Measurements from ENCODE around the gene ABCC8.

Gene ABCC8

DNA sequence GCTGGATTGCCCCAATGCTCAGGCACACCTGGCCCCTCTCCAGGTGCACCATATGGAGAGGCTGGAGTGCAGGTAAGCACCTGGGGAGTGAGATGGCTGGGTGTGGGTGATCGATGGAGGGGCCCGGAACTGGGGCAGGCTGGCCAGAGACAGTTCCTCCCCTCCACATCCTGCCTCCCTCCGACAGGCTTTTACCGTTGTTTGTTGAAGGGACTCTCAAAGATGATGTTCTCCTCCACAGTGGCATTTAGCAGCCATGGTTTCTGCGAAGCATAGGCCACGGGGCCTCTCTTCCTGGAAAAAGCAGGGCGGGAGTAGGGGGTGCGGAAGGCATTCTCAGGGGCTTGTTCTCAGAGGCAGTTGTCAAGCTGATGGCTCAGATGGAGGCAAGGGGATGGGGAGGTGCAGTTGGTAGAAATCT, 62.3 kb downstream of the ABCC8 start:
- Histone ChIP-seq H3K9ac (ENCODE audit: low read length) (no peak overlapping the region), H3K4me1 (ENCODE audit: control insufficient read depth, insufficient read depth, low read length) (no peaks in the 10 kb centered on the region), H3K27me3 (ENCODE audit: control insufficient read depth, insufficient read depth, low read length) (peaks cover 1% of the 10 kb centered on the region), H3K4me3 (ENCODE audit: low read length) (no peak overlapping the region), H3K36me3 (ENCODE audit: control insufficient read depth, insufficient read depth, low read length) (no peaks in the 10 kb centered on the region), H3K27ac (ENCODE audit: low read depth, low read length) (no peak overlapping the region)

GRCh38 chr11:17413414-17414316, 63.0 kb downstream of the ABCC8 start:
- H3K27ac ChIP-seq (ENCODE audit: low read depth, low read length) = no peak overlapping the region
- H3K9ac ChIP-seq (ENCODE audit: low read length) = no peak overlapping the region
- H3K27me3 ChIP-seq (ENCODE audit: control insufficient read depth, insufficient read depth, low read length) = peaks cover 1% of the 10 kb centered on the region
- no peak overlapping the region for H3K4me3 ChIP-seq (ENCODE audit: low read length)
- H3K36me3 ChIP-seq (ENCODE audit: control insufficient read depth, insufficient read depth, low read length) = no peaks in the 10 kb centered on the region
- no peaks in the 10 kb centered on the region for H3K4me1 ChIP-seq (ENCODE audit: control insufficient read depth, insufficient read depth, low read length)

GRCh38 chr11:17412488-17413180, 64.0 kb downstream of the ABCC8 start:
- Histone ChIP-seq H3K27me3 (ENCODE audit: control insufficient read depth, insufficient read depth, low read length) (peaks cover 1% of the 10 kb centered on the region), H3K27ac (ENCODE audit: low read depth, low read length) (no peak overlapping the region), H3K4me3 (ENCODE audit: low read length) (no peak overlapping the region), H3K9ac (ENCODE audit: low read length) (no peak overlapping the region), H3K36me3 (ENCODE audit: control insufficient read depth, insufficient read depth, low read length) (no peaks in the 10 kb centered on the region), H3K4me1 (ENCODE audit: control insufficient read depth, insufficient read depth, low read length) (no peaks in the 10 kb centered on the region)

DNA sequence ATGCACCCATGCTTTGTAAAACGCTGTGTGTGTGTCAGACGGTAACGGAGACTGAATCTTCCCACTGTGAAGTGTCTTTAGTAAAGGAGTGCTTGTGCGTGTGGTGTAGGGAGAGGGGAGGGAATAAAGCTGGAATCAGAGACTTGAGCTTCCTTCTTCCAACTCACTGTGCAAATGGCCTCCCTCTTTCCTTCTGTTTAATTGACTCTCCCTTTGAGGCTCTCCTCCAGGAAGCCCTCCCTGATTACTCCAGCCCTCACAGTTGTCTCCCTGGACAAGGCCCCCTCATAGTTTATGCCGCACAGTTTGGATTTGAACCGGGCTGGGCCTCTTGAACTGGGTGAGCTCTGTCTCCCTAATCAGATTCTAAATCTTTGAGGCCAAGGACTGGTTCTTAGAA, 65.2 kb downstream of the ABCC8 start:
- H3K4me3 ChIP-seq (ENCODE audit: low read length) = no peak overlapping the region
- H3K27ac ChIP-seq (ENCODE audit: low read depth, low read length) = no peak overlapping the region
- H3K4me1 ChIP-seq (ENCODE audit: control insufficient read depth, insufficient read depth, low read length) = no peaks in the 10 kb centered on the region
- no peaks in the 10 kb centered on the region for H3K36me3 ChIP-seq (ENCODE audit: control insufficient read depth, insufficient read depth, low read length)
- peaks cover 1% of the 10 kb centered on the region for H3K27me3 ChIP-seq (ENCODE audit: control insufficient read depth, insufficient read depth, low read length)
- H3K9ac ChIP-seq (ENCODE audit: low read length) = no peak overlapping the region

DNA sequence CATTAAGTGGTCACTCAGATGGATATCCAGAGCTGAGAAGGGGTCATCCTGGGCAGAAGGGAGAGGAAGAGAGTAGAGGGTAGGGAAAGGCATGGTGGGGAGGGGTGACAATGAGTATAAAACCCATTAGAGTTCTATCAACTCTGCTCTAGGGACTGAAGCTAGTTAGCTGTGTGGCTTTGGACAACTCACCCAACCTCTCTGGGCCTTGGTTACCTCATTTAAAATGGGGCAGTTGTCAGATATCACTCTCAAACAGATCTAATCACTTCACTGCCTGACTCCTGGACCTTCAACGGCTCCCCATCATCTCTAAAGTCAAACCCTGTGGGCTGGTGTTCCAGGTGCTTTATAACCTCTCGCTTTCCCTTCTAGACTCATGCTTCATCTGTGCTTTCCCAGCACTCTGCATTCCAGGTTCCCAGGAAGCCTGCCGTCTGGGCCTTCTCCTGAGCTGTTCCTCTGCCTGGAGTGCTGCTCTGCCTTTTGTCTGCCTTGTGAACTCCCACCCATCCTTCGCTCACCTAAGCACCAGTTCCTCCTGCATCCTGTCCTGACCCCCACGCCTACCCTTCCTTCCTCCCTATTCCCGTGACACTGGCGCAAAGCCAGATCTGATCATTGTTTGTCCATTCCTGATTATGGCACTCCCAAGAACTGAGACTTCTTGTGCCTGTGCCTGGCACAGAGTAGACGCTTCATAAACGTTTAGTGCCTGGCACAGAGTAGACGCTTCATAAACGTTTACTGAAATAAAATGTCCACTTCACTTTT, 65.9 kb downstream of the ABCC8 start:
- Histone ChIP-seq H3K36me3 (ENCODE audit: control insufficient read depth, insufficient read depth, low read length) (no peaks in the 10 kb centered on the region), H3K4me1 (ENCODE audit: control insufficient read depth, insufficient read depth, low read length) (no peaks in the 10 kb centered on the region), H3K9ac (ENCODE audit: low read length) (no peak overlapping the region), H3K27ac (ENCODE audit: low read depth, low read length) (no peak overlapping the region), H3K4me3 (ENCODE audit: low read length) (no peak overlapping the region), H3K27me3 (ENCODE audit: control insufficient read depth, insufficient read depth, low read length) (peaks cover 1% of the 10 kb centered on the region)

- Histone ChIP-seq H3K36me3 (ENCODE audit: control insufficient read depth, insufficient read depth, low read length) (no peaks in the 10 kb centered on the region), H3K27me3 (ENCODE audit: control insufficient read depth, insufficient read depth, low read length) (no peaks in the 10 kb centered on the region), H3K4me1 (ENCODE audit: control insufficient read depth, insufficient read depth, low read length) (no peaks in the 10 kb centered on the region), H3K27ac (ENCODE audit: low read depth, low read length) (no peak overlapping the region), H3K4me3 (ENCODE audit: low read length) (no peak overlapping the region), H3K9ac (ENCODE audit: low read length) (no peak overlapping the region)
Measured at GRCh38 chr11:17408641-17409040, 68.0 kb downstream of the ABCC8 start.

- no peaks in the 10 kb centered on the region for H3K4me1 ChIP-seq (ENCODE audit: control insufficient read depth, insufficient read depth, low read length)
- no peak overlapping the region for H3K4me3 ChIP-seq (ENCODE audit: low read length)
- no peak overlapping the region for H3K9ac ChIP-seq (ENCODE audit: low read length)
- H3K27ac ChIP-seq (ENCODE audit: low read depth, low read length) = no peak overlapping the region
- no peaks in the 10 kb centered on the region for H3K27me3 ChIP-seq (ENCODE audit: control insufficient read depth, insufficient read depth, low read length)
- no peaks in the 10 kb centered on the region for H3K36me3 ChIP-seq (ENCODE audit: control insufficient read depth, insufficient read depth, low read length)
Measured at GRCh38 chr11:17408026-17408425, 68.6 kb downstream of the ABCC8 start.

DNA sequence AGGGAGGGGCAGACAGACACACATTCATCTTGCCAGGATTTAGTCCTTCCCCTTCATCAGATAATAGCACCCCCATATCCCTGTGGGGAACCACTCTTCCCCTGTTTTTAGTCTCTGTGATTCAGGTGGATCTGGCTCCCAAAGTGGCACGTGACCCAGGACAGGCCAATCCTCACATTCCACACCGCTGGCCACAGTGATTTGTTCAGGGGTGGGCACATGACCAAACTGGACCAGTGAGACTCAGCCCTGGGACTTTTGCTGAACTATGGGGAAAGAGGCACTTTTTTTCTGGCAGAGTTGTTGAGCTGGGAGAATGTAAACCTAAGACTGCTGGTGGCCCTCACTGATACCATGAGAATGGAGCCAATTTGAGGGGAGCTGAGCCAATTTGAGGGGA, 69.1 kb downstream of the ABCC8 start:
- Histone ChIP-seq H3K4me3 (ENCODE audit: low read length) (no peak overlapping the region), H3K4me1 (ENCODE audit: control insufficient read depth, insufficient read depth, low read length) (no peaks in the 10 kb centered on the region), H3K27me3 (ENCODE audit: control insufficient read depth, insufficient read depth, low read length) (no peaks in the 10 kb centered on the region), H3K36me3 (ENCODE audit: control insufficient read depth, insufficient read depth, low read length) (no peaks in the 10 kb centered on the region), H3K27ac (ENCODE audit: low read depth, low read length) (no peak overlapping the region), H3K9ac (ENCODE audit: low read length) (no peak overlapping the region)

- no peak overlapping the region for H3K27ac ChIP-seq (ENCODE audit: low read depth, low read length)
- H3K4me1 ChIP-seq (ENCODE audit: control insufficient read depth, insufficient read depth, low read length) = no peaks in the 10 kb centered on the region
- no peaks in the 10 kb centered on the region for H3K27me3 ChIP-seq (ENCODE audit: control insufficient read depth, insufficient read depth, low read length)
- H3K36me3 ChIP-seq (ENCODE audit: control insufficient read depth, insufficient read depth, low read length) = no peaks in the 10 kb centered on the region
- H3K4me3 ChIP-seq (ENCODE audit: low read length) = no peak overlapping the region
- no peak overlapping the region for H3K9ac ChIP-seq (ENCODE audit: low read length)
Measured at GRCh38 chr11:17406818-17407149, 69.9 kb downstream of the ABCC8 start.

- no peaks in the 10 kb centered on the region for H3K27me3 ChIP-seq (ENCODE audit: control insufficient read depth, insufficient read depth, low read length)
- no peak overlapping the region for H3K9ac ChIP-seq (ENCODE audit: low read length)
- H3K27ac ChIP-seq (ENCODE audit: low read depth, low read length) = no peak overlapping the region
- H3K4me1 ChIP-seq (ENCODE audit: control insufficient read depth, insufficient read depth, low read length) = no peaks in the 10 kb centered on the region
- no peaks in the 10 kb centered on the region for H3K36me3 ChIP-seq (ENCODE audit: control insufficient read depth, insufficient read depth, low read length)
- H3K4me3 ChIP-seq (ENCODE audit: low read length) = no peak overlapping the region
Measured at GRCh38 chr11:17406082-17406817, 70.4 kb downstream of the ABCC8 start.

DNA sequence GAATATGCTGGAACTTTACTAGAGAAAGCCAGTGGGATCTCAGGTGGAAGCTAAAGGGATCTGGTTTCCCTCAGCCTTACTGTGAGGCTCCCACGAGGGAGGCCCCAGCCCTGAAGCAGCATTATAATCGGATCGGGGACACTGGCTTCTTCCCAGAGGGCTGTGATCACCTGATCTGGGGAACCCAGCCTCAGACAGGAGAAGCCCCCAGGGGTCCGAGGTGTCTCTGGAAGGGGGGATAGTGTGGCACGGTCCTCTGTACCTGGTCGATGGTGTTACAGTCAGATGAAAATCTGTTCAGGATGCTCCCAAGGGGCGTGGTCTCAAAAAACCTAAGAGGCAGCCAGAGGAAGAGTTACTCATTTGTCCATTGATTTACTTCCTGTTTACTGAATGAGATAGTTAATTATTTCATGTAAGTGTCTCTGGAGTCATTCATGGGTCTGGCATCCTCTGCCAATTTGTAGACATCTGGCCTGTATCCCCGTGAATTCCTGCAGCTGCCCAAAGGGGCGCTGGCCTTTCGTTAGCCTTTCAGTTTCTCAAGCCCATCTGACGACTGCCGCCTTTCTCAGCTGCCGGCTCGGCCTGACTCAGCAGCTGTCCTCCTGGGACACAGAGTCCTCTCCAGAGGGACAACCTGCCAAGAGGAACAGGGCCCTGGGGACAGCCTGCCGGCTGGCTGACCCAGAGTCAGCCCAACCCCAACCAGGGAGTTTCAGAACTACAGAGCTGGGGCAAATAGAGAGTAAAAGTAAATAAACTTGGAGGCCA, 71.2 kb downstream of the ABCC8 start:
- Histone ChIP-seq H3K27ac (ENCODE audit: low read depth, low read length) (no peak overlapping the region), H3K4me1 (ENCODE audit: control insufficient read depth, insufficient read depth, low read length) (no peaks in the 10 kb centered on the region), H3K9ac (ENCODE audit: low read length) (no peak overlapping the region), H3K27me3 (ENCODE audit: control insufficient read depth, insufficient read depth, low read length) (no peaks in the 10 kb centered on the region), H3K36me3 (ENCODE audit: control insufficient read depth, insufficient read depth, low read length) (no peaks in the 10 kb centered on the region), H3K4me3 (ENCODE audit: low read length) (no peak overlapping the region)
